ENCODE measurements around the gene KRTAP10-12. TPM values are rescaled to one million over a fixed set of nuclear protein-coding genes. Genes with fewer than 3 reads are reported as not detected.

Gene KRTAP10-12
- polyA plus RNA-seq, 1 experiment = not detected

DNA sequence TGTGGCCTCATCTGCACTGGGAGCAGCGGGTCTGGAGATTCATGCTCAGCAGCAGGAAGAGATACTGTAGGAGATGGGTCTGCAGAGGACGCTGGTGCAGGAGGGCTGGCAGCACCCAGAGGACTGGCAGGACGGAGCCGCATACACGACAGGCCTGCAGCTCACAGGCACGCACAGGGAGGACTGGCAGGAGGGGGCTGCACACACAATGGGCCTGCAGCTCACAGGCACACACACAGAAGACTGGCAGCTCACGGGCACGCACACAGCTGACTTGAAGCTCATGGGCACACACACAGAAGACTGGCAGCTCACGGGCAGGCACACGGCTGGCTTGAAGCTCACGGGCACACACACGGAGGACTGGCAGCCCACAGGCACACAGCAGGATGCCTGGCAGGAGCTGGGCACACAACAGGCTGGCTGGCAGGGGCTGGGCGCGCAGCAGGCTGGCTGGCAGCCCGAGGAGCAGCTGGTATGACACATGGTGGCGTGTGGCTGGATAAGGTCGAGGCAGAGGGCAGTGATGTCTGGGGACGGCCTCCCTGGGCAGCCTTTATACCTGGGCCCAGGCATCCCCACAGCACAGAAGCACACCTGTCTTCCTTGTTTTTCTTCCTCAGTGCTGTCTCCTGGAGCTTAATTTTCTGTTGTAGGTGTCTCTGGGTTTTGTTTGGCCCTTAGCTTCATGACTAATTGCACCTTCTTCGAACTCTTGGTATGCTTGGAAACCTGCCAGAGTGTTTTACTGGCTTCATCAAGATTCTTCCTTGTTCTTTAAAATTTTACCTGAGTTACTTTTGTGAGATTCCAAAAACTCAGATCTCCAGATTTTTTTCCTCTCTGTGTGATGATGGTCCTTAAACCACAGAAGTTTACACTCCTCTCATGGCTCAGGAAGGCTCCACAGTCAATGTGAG, 30.3 kb upstream of the KRTAP10-12 start, which contains the start of gene KRTAP12-2:
Gene KRTAP12-2, minus strand, starts transcription at position 527 of the 920 bp plus-strand sequence. Its CDS starts 41 bp downstream, at position 486.
- TF ChIP-seq, protein P1, sequence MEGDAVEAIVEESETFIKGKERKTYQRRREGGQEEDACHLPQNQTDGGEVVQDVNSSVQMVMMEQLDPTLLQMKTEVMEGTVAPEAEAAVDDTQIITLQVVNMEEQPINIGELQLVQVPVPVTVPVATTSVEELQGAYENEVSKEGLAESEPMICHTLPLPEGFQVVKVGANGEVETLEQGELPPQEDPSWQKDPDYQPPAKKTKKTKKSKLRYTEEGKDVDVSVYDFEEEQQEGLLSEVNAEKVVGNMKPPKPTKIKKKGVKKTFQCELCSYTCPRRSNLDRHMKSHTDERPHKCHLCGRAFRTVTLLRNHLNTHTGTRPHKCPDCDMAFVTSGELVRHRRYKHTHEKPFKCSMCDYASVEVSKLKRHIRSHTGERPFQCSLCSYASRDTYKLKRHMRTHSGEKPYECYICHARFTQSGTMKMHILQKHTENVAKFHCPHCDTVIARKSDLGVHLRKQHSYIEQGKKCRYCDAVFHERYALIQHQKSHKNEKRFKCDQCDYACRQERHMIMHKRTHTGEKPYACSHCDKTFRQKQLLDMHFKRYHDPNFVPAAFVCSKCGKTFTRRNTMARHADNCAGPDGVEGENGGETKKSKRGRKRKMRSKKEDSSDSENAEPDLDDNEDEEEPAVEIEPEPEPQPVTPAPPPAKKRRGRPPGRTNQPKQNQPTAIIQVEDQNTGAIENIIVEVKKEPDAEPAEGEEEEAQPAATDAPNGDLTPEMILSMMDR (IDR thresholded peaks at IDR 0.05; ENCODE audit: insufficient read depth, low read depth, low read length) = no peak
- no peak for DNase-seq (ENCODE audit: low read depth)
- ChIA-PET CTCF (no interaction called here), POLR2A (no interaction called here)
- H3K4me3 ChIP-seq (ENCODE audit: low read depth, low read length) = no peak within 1 kb of the TSS
- H3K27me3 ChIP-seq (ENCODE audit: control insufficient read depth, insufficient read depth, low read length) = no peaks in the 10 kb centered on the region; the same call in 1 of the 2 replicates
- no peaks in the 10 kb centered on the region for H3K36me3 ChIP-seq (ENCODE audit: control insufficient read depth, insufficient read depth, low read length)

DNA sequence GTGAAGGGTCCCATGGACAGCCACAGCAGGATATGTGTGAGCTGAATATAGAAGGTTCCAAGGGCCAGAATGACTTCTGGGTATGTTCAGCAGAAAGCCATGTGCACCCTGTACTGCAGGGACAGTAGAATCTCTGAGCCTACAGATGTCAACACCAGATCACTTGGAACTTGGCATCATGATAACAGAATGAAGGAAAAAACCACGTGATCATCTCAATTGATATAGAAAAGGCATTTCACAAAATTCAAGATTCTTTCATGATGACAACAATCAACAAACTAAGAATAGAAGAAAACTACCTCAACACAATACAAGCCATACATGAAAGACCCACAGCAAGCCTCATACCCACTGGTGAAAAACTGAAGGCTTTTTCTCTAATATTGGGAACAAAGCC, 29.4 kb upstream of the KRTAP10-12 start:
- POLR2A ChIA-PET = no interaction called here
- no peak for DNase-seq (ENCODE audit: low read depth)
- CTCF ChIA-PET = no interaction called here
- H3K4me3 ChIP-seq (ENCODE audit: low read depth, low read length) = no peak overlapping the region
- H3K36me3 ChIP-seq (ENCODE audit: control insufficient read depth, insufficient read depth, low read length) = no peaks in the 10 kb centered on the region
- TF ChIP-seq, protein P1 (IDR thresholded peaks at IDR 0.05; ENCODE audit: insufficient read depth, low read depth, low read length) = no peak
- no peaks in the 10 kb centered on the region; the same call in 1 of the 2 replicates for H3K27me3 ChIP-seq (ENCODE audit: control insufficient read depth, insufficient read depth, low read length)

DNA sequence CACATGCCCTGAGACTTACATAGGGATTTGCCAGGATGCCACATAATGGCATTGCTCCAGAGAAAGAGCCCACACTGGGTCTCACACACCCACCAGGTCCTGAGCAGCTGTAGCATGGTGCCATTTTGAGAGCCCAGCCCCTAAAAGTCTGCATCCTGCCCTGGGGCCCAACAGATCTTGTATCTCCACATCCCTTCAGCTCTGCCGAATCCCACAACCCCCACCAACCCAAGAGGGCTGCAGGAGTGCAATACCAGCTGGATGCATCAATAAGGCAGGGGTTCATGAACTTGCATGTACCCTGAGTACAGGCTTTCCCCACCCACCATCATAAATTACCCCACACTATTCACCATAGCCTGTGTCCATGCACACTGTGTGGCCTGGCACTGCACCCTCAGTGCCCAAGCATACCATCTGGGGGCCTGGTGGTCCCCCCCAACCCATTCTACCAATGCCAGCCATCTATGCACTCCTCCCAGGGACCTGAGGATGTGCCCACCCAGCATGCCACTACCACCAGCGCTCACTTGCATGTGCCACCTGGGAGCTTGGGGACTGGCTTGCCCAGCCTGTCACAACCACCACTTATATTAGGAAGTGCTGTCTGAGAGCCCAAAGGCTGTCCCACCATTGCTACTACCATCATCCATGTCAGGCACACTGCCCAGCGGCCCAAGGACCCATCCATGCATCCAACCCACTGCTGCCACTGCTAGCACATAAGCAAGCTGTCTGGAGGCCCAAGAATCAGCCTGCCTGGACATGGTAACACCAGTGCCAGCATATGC, 26.1 kb upstream of the KRTAP10-12 start:
- no peak for DNase-seq (ENCODE audit: low read depth)
- ChIA-PET POLR2A (no interaction called here), CTCF (interaction anchor here (0.7 kb wide), 1 partner anchor 63 kb away, joined by 3 read pairs; no protein-coding TSS in a partner anchor)
- TF ChIP-seq, protein P1 (IDR thresholded peaks at IDR 0.05; ENCODE audit: insufficient read depth, low read depth, low read length) = no peak
- H3K36me3 ChIP-seq (ENCODE audit: control insufficient read depth, insufficient read depth, low read length) = no peaks in the 10 kb centered on the region
- H3K27me3 ChIP-seq (ENCODE audit: control insufficient read depth, insufficient read depth, low read length) = no peaks in the 10 kb centered on the region; the same call in 1 of the 2 replicates
- H3K4me3 ChIP-seq (ENCODE audit: low read depth, low read length) = no peak overlapping the region

DNA sequence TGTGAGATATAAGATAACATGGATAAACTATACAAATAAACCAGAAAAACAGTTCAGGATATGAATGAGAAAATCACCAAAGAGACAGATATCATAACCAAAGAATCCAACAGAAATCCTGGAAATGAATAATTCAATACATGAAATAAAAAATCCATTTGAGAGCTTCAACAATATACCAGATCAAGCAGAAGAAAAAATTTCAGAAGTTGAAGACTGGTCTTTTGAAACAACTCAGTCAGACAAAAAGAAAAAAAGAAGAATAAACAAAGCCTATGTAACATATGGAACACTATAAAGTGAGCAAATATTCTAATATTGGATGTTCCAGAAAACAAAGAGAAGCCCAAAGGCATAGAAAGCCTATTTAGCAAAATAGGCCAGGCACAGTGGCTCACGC, 25.1 kb upstream of the KRTAP10-12 start:
- Histone ChIP-seq H3K4me3 (ENCODE audit: low read depth, low read length) (no peak overlapping the region), H3K27me3 (ENCODE audit: control insufficient read depth, insufficient read depth, low read length) (peaks cover 3% of the 10 kb centered on the region; the same call in 1 of the 2 replicates), H3K36me3 (ENCODE audit: control insufficient read depth, insufficient read depth, low read length) (no peaks in the 10 kb centered on the region)
- TF ChIP-seq, protein P1 (IDR thresholded peaks at IDR 0.05; ENCODE audit: insufficient read depth, low read depth, low read length) = no peak
- DNase-seq (ENCODE audit: low read depth) = no peak
- POLR2A ChIA-PET = no interaction called here
- CTCF ChIA-PET = no interaction called here

DNA sequence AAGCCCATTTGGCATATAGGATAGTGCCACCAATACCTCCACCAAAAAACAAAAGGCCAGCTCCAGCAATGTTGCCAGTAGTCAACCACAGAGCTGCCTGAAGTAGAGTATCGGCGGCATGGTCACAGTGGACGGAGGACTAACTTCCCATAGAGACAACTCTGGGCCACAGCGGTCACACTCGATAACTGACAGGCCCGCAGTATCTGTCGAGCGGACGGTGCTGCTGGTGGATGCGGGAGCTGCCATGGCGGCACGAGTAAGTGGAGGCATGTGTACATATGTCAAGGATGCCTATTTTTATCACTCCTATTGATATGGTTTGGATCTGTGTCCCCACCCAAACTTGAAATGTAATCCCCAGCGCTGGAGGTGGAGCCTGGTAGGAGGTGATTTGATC, 19.1 kb upstream of the KRTAP10-12 start:
- TF ChIP-seq, protein P1 (IDR thresholded peaks at IDR 0.05; ENCODE audit: insufficient read depth, low read depth, low read length) = no peak
- H3K27me3 ChIP-seq (ENCODE audit: control insufficient read depth, insufficient read depth, low read length) = peaks cover 3% of the 10 kb centered on the region; the same call in 1 of the 2 replicates
- no peak overlapping the region for H3K4me3 ChIP-seq (ENCODE audit: low read depth, low read length)
- ChIA-PET POLR2A (no interaction called here), CTCF (no interaction called here)
- DNase-seq (ENCODE audit: low read depth) = no peak
- no peaks in the 10 kb centered on the region for H3K36me3 ChIP-seq (ENCODE audit: control insufficient read depth, insufficient read depth, low read length)
